ENCODE results near the gene JAZF1. TPM values are rescaled to one million over a fixed set of nuclear protein-coding genes. Genes with fewer than 3 reads are reported as not detected.

JAZF1 gene
- total and polyA plus RNA-seq, 4 donors, result 13.5 to 38.8 (median 21.3) TPM

- H3K9me3 ChIP-seq (ENCODE audit: control insufficient read depth, low read length), result no peaks in the 10 kb centered on the region
Observed at GRCh38 chr7:27991006-27991528, 189.5 kb downstream of the JAZF1 start.

GRCh38 chr7:27976531-27976930, 204.1 kb downstream of the JAZF1 start:
- Histone ChIP-seq H3K4me1 (ENCODE audit: control insufficient read depth in 1 of 2, insufficient read depth in 2 of 2, low read length in 2 of 2) (no peaks in the 10 kb centered on the region), H3K4me3 (ENCODE audit: low read length in 2 of 2) (no peak overlapping the region), H3K27ac (ENCODE audit: low read depth in 1 of 2, low read length in 2 of 2) (no peak overlapping the region), H3K27me3 (ENCODE audit: control insufficient read depth in 1 of 2, insufficient read depth in 2 of 2, low read length in 1 of 2) (no peaks in the 10 kb centered on the region), H3K9me3 (ENCODE audit: control insufficient read depth, low read length) (peaks cover 4% of the 10 kb centered on the region), H3K36me3 (ENCODE audit: control insufficient read depth in 1 of 2, insufficient read depth in 2 of 2, low read length in 1 of 2) (no peaks in the 10 kb centered on the region)
- DNase-seq (no peak), ATAC-seq (ENCODE audit: low FRiP score) (no peak)
- 84 to 94% methylated on average over 1 of the region's 1 CpG for WGBS, 2 donors
- intact Hi-C loops (cut with DNase I), result no loop called here

More at GRCh38 chr7:27991006-27991528, 189.5 kb downstream of the JAZF1 start:
- Histone ChIP-seq H3K4me1 (ENCODE audit: control insufficient read depth in 1 of 2, insufficient read depth in 2 of 2, low read length in 2 of 2) (peaks cover 2 to 4% of the 10 kb centered on the region in 2 donors), H3K36me3 (ENCODE audit: control insufficient read depth in 1 of 2, insufficient read depth in 2 of 2, low read length in 1 of 2) (no peaks in the 10 kb centered on the region), H3K4me3 (ENCODE audit: low read length in 2 of 2) (no peak overlapping the region), H3K27ac (ENCODE audit: low read depth in 1 of 2, low read length in 2 of 2) (no peak overlapping the region), H3K27me3 (ENCODE audit: control insufficient read depth in 1 of 2, insufficient read depth in 2 of 2, low read length in 1 of 2) (no peaks in the 10 kb centered on the region)
- ATAC-seq (ENCODE audit: low FRiP score), result no peak
- no peak for DNase-seq
- intact Hi-C loops (cut with DNase I), result no loop called here

- no peaks in the 10 kb centered on the region for H3K4me1 ChIP-seq (ENCODE audit: control insufficient read depth in 1 of 2, insufficient read depth in 2 of 2, low read length in 2 of 2)
- no peak overlapping the region for H3K27ac ChIP-seq (ENCODE audit: low read depth in 1 of 2, low read length in 2 of 2)
- H3K9me3 ChIP-seq (ENCODE audit: control insufficient read depth, low read length), result peaks cover 4% of the 10 kb centered on the region
- intact Hi-C loops (cut with DNase I), result no loop called here
- DNase-seq (no peak), ATAC-seq (ENCODE audit: low FRiP score) (no peak)
- no peaks in the 10 kb centered on the region for H3K36me3 ChIP-seq (ENCODE audit: control insufficient read depth in 1 of 2, insufficient read depth in 2 of 2, low read length in 1 of 2)
- H3K4me3 ChIP-seq (ENCODE audit: low read length in 2 of 2), result no peak overlapping the region
- 98 to 99% methylated on average over 3 of the region's 3 CpGs for WGBS, 2 donors
- H3K27me3 ChIP-seq (ENCODE audit: control insufficient read depth in 1 of 2, insufficient read depth in 2 of 2, low read length in 1 of 2), result no peaks in the 10 kb centered on the region
Observed at GRCh38 chr7:27973625-27974024, 207.0 kb downstream of the JAZF1 start.

GRCh38 chr7:27972276-27972675, 208.3 kb downstream of the JAZF1 start:
- WGBS, 2 donors, result 92 to 93% methylated on average over 2 of the region's 2 CpGs
- Histone ChIP-seq H3K27ac (ENCODE audit: low read depth in 1 of 2, low read length in 2 of 2) (no peak overlapping the region), H3K4me3 (ENCODE audit: low read length in 2 of 2) (no peak overlapping the region), H3K36me3 (ENCODE audit: control insufficient read depth in 1 of 2, insufficient read depth in 2 of 2, low read length in 1 of 2) (no peaks in the 10 kb centered on the region), H3K9me3 (ENCODE audit: control insufficient read depth, low read length) (no peaks in the 10 kb centered on the region), H3K4me1 (ENCODE audit: control insufficient read depth in 1 of 2, insufficient read depth in 2 of 2, low read length in 2 of 2) (no peaks in the 10 kb centered on the region), H3K27me3 (ENCODE audit: control insufficient read depth in 1 of 2, insufficient read depth in 2 of 2, low read length in 1 of 2) (no peaks in the 10 kb centered on the region)
- DNase-seq (no peak), ATAC-seq (ENCODE audit: low FRiP score) (no peak)
- intact Hi-C loops (cut with DNase I), result no loop called here

GRCh38 chr7:27971171-27971812, 209.3 kb downstream of the JAZF1 start:
- Histone ChIP-seq H3K9me3 (ENCODE audit: control insufficient read depth, low read length) (no peaks in the 10 kb centered on the region), H3K4me3 (ENCODE audit: low read length in 2 of 2) (no peak overlapping the region), H3K27ac (ENCODE audit: low read depth in 1 of 2, low read length in 2 of 2) (no peak overlapping the region), H3K27me3 (ENCODE audit: control insufficient read depth in 1 of 2, insufficient read depth in 2 of 2, low read length in 1 of 2) (no peaks in the 10 kb centered on the region), H3K4me1 (ENCODE audit: control insufficient read depth in 1 of 2, insufficient read depth in 2 of 2, low read length in 2 of 2) (peaks cover 0 to 3% of the 10 kb centered on the region in 2 donors), H3K36me3 (ENCODE audit: control insufficient read depth in 1 of 2, insufficient read depth in 2 of 2, low read length in 1 of 2) (no peaks in the 10 kb centered on the region)
- WGBS, 2 donors, result 94 to 95% methylated on average over 12 of the region's 12 CpGs
- DNase-seq (no peak), ATAC-seq (ENCODE audit: low FRiP score) (no peak)
- intact Hi-C loops (cut with DNase I), result no loop called here

- WGBS, 2 donors, result 77 to 81% methylated on average over 4 of the region's 4 CpGs
- intact Hi-C loops (cut with DNase I), result no loop called here
- ATAC-seq (ENCODE audit: low FRiP score) (no peak), DNase-seq (no peak)
- Histone ChIP-seq H3K27ac (ENCODE audit: low read depth in 1 of 2, low read length in 2 of 2) (no peak overlapping the region), H3K4me3 (ENCODE audit: low read length in 2 of 2) (no peak overlapping the region), H3K27me3 (ENCODE audit: control insufficient read depth in 1 of 2, insufficient read depth in 2 of 2, low read length in 1 of 2) (no peaks in the 10 kb centered on the region), H3K4me1 (ENCODE audit: control insufficient read depth in 1 of 2, insufficient read depth in 2 of 2, low read length in 2 of 2) (peaks cover 0 to 3% of the 10 kb centered on the region in 2 donors), H3K36me3 (ENCODE audit: control insufficient read depth in 1 of 2, insufficient read depth in 2 of 2, low read length in 1 of 2) (no peaks in the 10 kb centered on the region), H3K9me3 (ENCODE audit: control insufficient read depth, low read length) (no peaks in the 10 kb centered on the region)
Observed at GRCh38 chr7:27970350-27970749, 210.2 kb downstream of the JAZF1 start.

- intact Hi-C loops (cut with DNase I), result no loop called here
- no peak for ATAC-seq (ENCODE audit: low FRiP score)
- no peaks in the 10 kb centered on the region for H3K36me3 ChIP-seq (ENCODE audit: control insufficient read depth in 1 of 2, insufficient read depth in 2 of 2, low read length in 1 of 2)
Observed at GRCh38 chr7:27969346-27969745, 211.2 kb downstream of the JAZF1 start.

GRCh38 chr7:27967639-27968038, 213.0 kb downstream of the JAZF1 start:
- Histone ChIP-seq H3K36me3 (ENCODE audit: control insufficient read depth in 1 of 2, insufficient read depth in 2 of 2, low read length in 1 of 2) (no peaks in the 10 kb centered on the region), H3K27ac (ENCODE audit: low read depth in 1 of 2, low read length in 2 of 2) (no peak overlapping the region), H3K4me1 (ENCODE audit: control insufficient read depth in 1 of 2, insufficient read depth in 2 of 2, low read length in 2 of 2) (peaks cover 0 to 3% of the 10 kb centered on the region in 2 donors), H3K27me3 (ENCODE audit: control insufficient read depth in 1 of 2, insufficient read depth in 2 of 2, low read length in 1 of 2) (no peaks in the 10 kb centered on the region), H3K9me3 (ENCODE audit: control insufficient read depth, low read length) (no peaks in the 10 kb centered on the region), H3K4me3 (ENCODE audit: low read length in 2 of 2) (no peak overlapping the region)
- intact Hi-C loops (cut with DNase I), result no loop called here
- ATAC-seq (ENCODE audit: low FRiP score) (no peak), DNase-seq (no peak)
- WGBS, 2 donors, result 94 to 98% methylated on average over 1 of the region's 1 CpG

More at GRCh38 chr7:27969346-27969745, 211.2 kb downstream of the JAZF1 start:
- Histone ChIP-seq H3K4me3 (ENCODE audit: low read length in 2 of 2) (no peak overlapping the region), H3K4me1 (ENCODE audit: control insufficient read depth in 1 of 2, insufficient read depth in 2 of 2, low read length in 2 of 2) (peaks cover 0 to 3% of the 10 kb centered on the region in 2 donors), H3K27ac (ENCODE audit: low read depth in 1 of 2, low read length in 2 of 2) (no peak overlapping the region), H3K9me3 (ENCODE audit: control insufficient read depth, low read length) (no peaks in the 10 kb centered on the region), H3K27me3 (ENCODE audit: control insufficient read depth in 1 of 2, insufficient read depth in 2 of 2, low read length in 1 of 2) (no peaks in the 10 kb centered on the region)
- WGBS, 2 donors, result 86 to 92% methylated on average over 6 of the region's 6 CpGs
- DNase-seq, result no peak

GRCh38 chr7:27966219-27966780, 214.3 kb downstream of the JAZF1 start:
- WGBS, 2 donors, result 48 to 59% methylated on average over 3 of the region's 3 CpGs
- no peak for ATAC-seq (ENCODE audit: low FRiP score)
- H3K27ac ChIP-seq (ENCODE audit: low read depth in 1 of 2, low read length in 2 of 2), result no peak overlapping the region
- DNase-seq, result no peak
- H3K4me1 ChIP-seq (ENCODE audit: control insufficient read depth in 1 of 2, insufficient read depth in 2 of 2, low read length in 2 of 2), result peaks cover 0 to 5% of the 10 kb centered on the region in 2 donors
- no peak overlapping the region for H3K4me3 ChIP-seq (ENCODE audit: low read length in 2 of 2)
- no peaks in the 10 kb centered on the region for H3K27me3 ChIP-seq (ENCODE audit: control insufficient read depth in 1 of 2, insufficient read depth in 2 of 2, low read length in 1 of 2)
- intact Hi-C loops (cut with DNase I), result no loop called here
- H3K36me3 ChIP-seq (ENCODE audit: control insufficient read depth in 1 of 2, insufficient read depth in 2 of 2, low read length in 1 of 2), result no peaks in the 10 kb centered on the region
- no peaks in the 10 kb centered on the region for H3K9me3 ChIP-seq (ENCODE audit: control insufficient read depth, low read length)

All from aorta (tissue), 5 donors.